LNCaP clone FGC (cell line): ENCODE data around the gene GLI3.

ENCODE experiments used
- DNase-seq: peaks from one replicate; pipeline ENCODE4 v3.0.0-alpha.2; 2011; ENCODE audit warnings: low read depth
- H3K4me3 ChIP-seq: 2 replicates; pipeline ENCODE4 v1.5.1; 2011; ENCODE audit warnings: mild to moderate bottlenecking, low read depth, low read length, control low read depth
- CTCF ChIP-seq: IDR thresholded peaks from 2 replicates; pipeline ENCODE4 v1.5.1; 2012; ENCODE audit warnings: mild to moderate bottlenecking; ENCODE audit not compliant: control insufficient read depth, insufficient read depth; ENCODE audit errors: extremely low read depth

Gene GLI3

GRCh38 chr7:42161110-42161509 lies 75.9 kb downstream of the GLI3 start:
- no peak overlapping the region for H3K4me3 ChIP-seq
- no peak for TF ChIP-seq CTCF
- no peak for DNase-seq

GRCh38 chr7:42159130-42159529 lies 77.9 kb downstream of the GLI3 start:
- TF ChIP-seq CTCF = no peak
- no peak for DNase-seq
- H3K4me3 ChIP-seq = no peak overlapping the region

- no peak overlapping the region for H3K4me3 ChIP-seq
- no peak for TF ChIP-seq CTCF
- DNase-seq = no peak
Observed at GRCh38 chr7:42156967-42157721, 79.9 kb downstream of the GLI3 start.

GRCh38 chr7:42156291-42156865 lies 80.6 kb downstream of the GLI3 start:
- DNase-seq = no peak
- no peak overlapping the region for H3K4me3 ChIP-seq
- TF ChIP-seq CTCF = no peak

GRCh38 chr7:42155584-42156290 lies 81.3 kb downstream of the GLI3 start:
- no peak overlapping the region for H3K4me3 ChIP-seq
- no peak for TF ChIP-seq CTCF
- DNase-seq = no peak

GRCh38 chr7:42154173-42154572 lies 82.8 kb downstream of the GLI3 start:
- TF ChIP-seq CTCF = no peak
- H3K4me3 ChIP-seq = no peak overlapping the region
- DNase-seq = no peak
